B cell (primary cell): ENCODE data around the gene CST9L.

Experiments used
- CTCF ChIP-seq: fragments of 200-600 bp; IDR thresholded peaks from one replicate; pipeline ENCODE4 v1.8.0; 2022; ENCODE audit warnings: antibody characterized with exemption, mild to moderate bottlenecking
- EZH2 ChIP-seq: IDR thresholded peaks from 2 replicates; pipeline ENCODE4 v1.6.1; 2012; ENCODE audit warnings: borderline replicate concordance, low read depth, mild to moderate bottlenecking, moderate library complexity, low read length; ENCODE audit not compliant: insufficient read depth, poor library complexity, severe bottlenecking

GRCh38 chr20:23541330-23541729 lies 27.0 kb downstream of the CST9L start:
- no peak for TF ChIP-seq CTCF
- no peak for TF ChIP-seq EZH2
